Endothelial cell of umbilical vein (primary cell): ENCODE data around the gene DCLK2. TPM values are rescaled to one million over a fixed set of nuclear protein-coding genes. Genes with fewer than 3 reads are reported as not detected.
"Not testable (repeated sequence)": the region's sequence is repeated elsewhere in the genome, so short reads cannot be mapped to it uniquely, and the experiment has no call there.

ENCODE experiments used
- BruUV-seq: library from RNA; stranded (reverse); fragments of 400-500 nt; replicated peaks from 2 replicates; lab custom pipeline; 2021; lab: Mats Ljungman, UMichigan
- CTCF ChIA-PET: fragments of 300-600, 350-600 bp; sonication (Branson Sonifier 250); formaldehyde crosslinking; loops from one replicate; lab custom pipeline; 2021; ENCODE audit warnings: antibody characterized with exemption, inconsistent platforms; lab: Charles Lee
- POLR2A ChIA-PET: fragments of 300-600, 350-600 bp; sonication (Branson Sonifier 250); formaldehyde crosslinking; loops from one replicate; lab custom pipeline; 2021; ENCODE audit warnings: antibody characterized with exemption, inconsistent platforms; lab: Charles Lee
- DNase-seq: peaks from one replicate; pipeline ENCODE4 v3.0.0-alpha.2; 2011; ENCODE audit warnings: low read depth, low spot score
- FAIRE-seq: peaks from 2 replicates; lab custom pipeline; 2011; peaks lifted over from hg19 to GRCh38; lab: Jason Lieb, UNC
- H2AFZ ChIP-seq: 2 replicates; pipeline ENCODE4 v1.6.0; 2012; ENCODE audit warnings: low read depth, low read length, control low read depth, inconsistent platforms
- H3K27ac ChIP-seq: 2 replicates; pipeline ENCODE4 v1.5.1; 2011; ENCODE audit warnings: low read depth, mild to moderate bottlenecking, control low read depth, low read length, moderate library complexity; ENCODE audit not compliant: insufficient read depth
- H3K27me3 ChIP-seq, 2 experiments: 2 replicates each; pipeline versions ENCODE4 v1.6.0 to v1.6.1; 2011; ENCODE audit warnings: low read length in 2 of 2, mixed read lengths in 1 of 2; ENCODE audit not compliant: control insufficient read depth in 2 of 2, insufficient read depth in 2 of 2
- H3K36me3 ChIP-seq, 2 experiments: 2 replicates in 1 of 2; 3 replicates in 1 of 2; pipeline ENCODE4 v1.5.1; 2011; ENCODE audit warnings: low read length in 2 of 2, mild to moderate bottlenecking in 1 of 2, moderate library complexity in 1 of 2; ENCODE audit not compliant: control insufficient read depth in 2 of 2, insufficient read depth in 2 of 2; ENCODE audit errors: extremely low read depth in 1 of 2
- H3K4me1 ChIP-seq: 3 replicates; pipeline ENCODE4 v1.5.1; 2011; ENCODE audit warnings: mild to moderate bottlenecking, low read length; ENCODE audit not compliant: control insufficient read depth, insufficient read depth; ENCODE audit errors: extremely low read depth
- H3K4me2 ChIP-seq: 2 replicates; pipeline ENCODE4 v1.6.1; 2011; ENCODE audit warnings: low read length, control low read depth, mixed read lengths; ENCODE audit not compliant: insufficient read depth
- H3K4me3 ChIP-seq, 3 experiments: fragments of 200-600 bp in 1 of 3; sonication (generic), shearing (Covaris generic) in 1 of 3; replicated peaks in 1 of 3; 2 replicates each; pipeline ENCODE4 v1.5.1; 2011 to 2016; ENCODE audit warnings: control low read depth in 3 of 3, low read length in 3 of 3, mild to moderate bottlenecking in 2 of 3, inconsistent platforms in 1 of 3, low read depth in 1 of 3, moderate library complexity in 1 of 3; ENCODE audit not compliant: insufficient read depth in 1 of 3
- H3K79me2 ChIP-seq: 2 replicates; pipeline ENCODE4 v1.6.0; 2012; ENCODE audit warnings: low read length, inconsistent platforms; ENCODE audit not compliant: control insufficient read depth, insufficient read depth
- H3K9ac ChIP-seq: replicated peaks from 2 replicates; pipeline ENCODE3; 2011; ENCODE audit warnings: low read length, control low read depth; ENCODE audit not compliant: insufficient read depth; ENCODE audit errors: extremely low read depth
- H3K9me1 ChIP-seq: replicated peaks from 3 replicates; pipeline ENCODE4 v1.6.0; 2011; ENCODE audit warnings: mild to moderate bottlenecking, low read length; ENCODE audit not compliant: control insufficient read depth, insufficient read depth; ENCODE audit errors: extremely low read depth
- H3K9me3 ChIP-seq: replicated peaks from 2 replicates; pipeline ENCODE4 v1.5.1; 2012; ENCODE audit warnings: low read length, inconsistent platforms; ENCODE audit not compliant: control insufficient read depth, insufficient read depth
- H4K20me1 ChIP-seq: replicated peaks from 2 replicates; pipeline ENCODE3; 2011; ENCODE audit warnings: mild to moderate bottlenecking, low read length; ENCODE audit not compliant: control insufficient read depth, insufficient read depth; ENCODE audit errors: extremely low read depth
- EZH2 ChIP-seq: IDR thresholded peaks from 2 replicates; pipeline ENCODE4 v1.6.1; 2012; ENCODE audit warnings: borderline replicate concordance, low read depth, mild to moderate bottlenecking, moderate library complexity, low read length, inconsistent platforms; ENCODE audit not compliant: severe bottlenecking
- FOS ChIP-seq: IDR thresholded peaks from 2 replicates; pipeline ENCODE4 v1.6.1; 2011; ENCODE audit warnings: mild to moderate bottlenecking, low read length, moderate library complexity, borderline replicate concordance; ENCODE audit not compliant: insufficient read depth
- MAX ChIP-seq: IDR thresholded peaks from 2 replicates; pipeline ENCODE4 v1.6.1; 2011; ENCODE audit not compliant: insufficient read depth, insufficient read length
- MYC ChIP-seq: IDR thresholded peaks from one replicate; pipeline ENCODE4 v1.6.1; 2011; ENCODE audit warnings: mild to moderate bottlenecking, low read depth, low read length
- POLR2A ChIP-seq: IDR thresholded peaks from 2 replicates; pipeline ENCODE4 v1.6.1; 2012; ENCODE audit warnings: low read depth, mild to moderate bottlenecking, control low read depth, low read length
- POLR2AphosphoS5 ChIP-seq: IDR thresholded peaks from 2 replicates; pipeline ENCODE4 v1.6.1; 2012; ENCODE audit warnings: low read depth, mild to moderate bottlenecking, control low read depth, low read length, moderate library complexity; ENCODE audit not compliant: insufficient read depth
- dilution Hi-C: fragments of 300-500 bp; cut with MboI; formaldehyde crosslinking; loops from one replicate; pipeline ENCODE4 v1.15.0; 2019; ENCODE audit warnings: low sequenced_read_pairs; ENCODE audit not compliant: extremely low pct_ligation_motif_present
- intact Hi-C: fragments of 100-400 bp; cut with micrococcal nuclease; formaldehyde crosslinking; loops from one replicate; pipeline ENCODE4 v1.10.0; 2022
- polyA plus RNA-seq, 4 experiments: library from polyadenylated mRNA; depleted of rRNA in 3 of 4; stranded (reverse) in 3 of 4; unstranded in 1 of 4; fragments of >200 nt; gene quantifications; 2 replicates each; pipeline versions ENCODE4 v1.2.1 to v1.2.3, GENCODE V29; 2011 to 2012; ENCODE audit warnings: missing spikeins in 1 of 4
- total RNA-seq: library from RNA; stranded (reverse); gene quantifications from 2 replicates; pipeline ENCODE4 v1.2.3, GENCODE V29; 2021

DCLK2 gene
- total and polyA plus RNA-seq, 2 donors (not counting 3 experiments of a cell fraction or from before 2014, with no cell fraction given), result 1.7 to 4.7 TPM

GRCh38 chr4:150160473-150160872, 82.2 kb downstream of the DCLK2 start:
- Histone ChIP-seq H3K36me3 (no peaks in the 10 kb centered on the region), H3K9me1 (no peaks in the 10 kb centered on the region), H3K4me3 (no peak overlapping the region), H3K9ac (no peak overlapping the region), H3K4me1 (peaks cover 12% of the 10 kb centered on the region), H2AFZ (peak overlapping the region; percentile 61), H3K27me3 (no peaks in the 10 kb centered on the region), H3K9me3 (no peaks in the 10 kb centered on the region), H3K27ac (peak overlapping the region; percentile 3), H3K4me2 (peak overlapping the region; percentile 40), H4K20me1 (no peaks in the 10 kb centered on the region), H3K79me2 (no peaks in the 10 kb centered on the region)
- peak; percentile 95 for FAIRE-seq
- POLR2A ChIA-PET, result no interaction called here
- dilution Hi-C loops (no loop called here), intact Hi-C loops (loop anchor here (2.0 kb wide), 1 partner anchor 20 kb away; no protein-coding TSS in a partner anchor)
- BruUV-seq, result no TSS peak
- TF ChIP-seq POLR2AphosphoS5 (no peak), POLR2A (no peak), FOS (peak; percentile 21)
- peak; percentile 75 for DNase-seq
- CTCF ChIA-PET, result interaction anchor here (0.9 to 1.6 kb wide), 9 partner anchors 8 to 82 kb away, joined by 3 to 8 read pairs (median 4); no protein-coding TSS in a partner anchor

- H4K20me1 ChIP-seq, result no peaks in the 10 kb centered on the region
- H3K79me2 ChIP-seq, result no peaks in the 10 kb centered on the region
- POLR2A ChIA-PET, result no interaction called here
- no peak overlapping the region for H2AFZ ChIP-seq
- no peak overlapping the region for H3K4me3 ChIP-seq
- H3K9me1 ChIP-seq, result no peaks in the 10 kb centered on the region
- TF ChIP-seq MAX (no peak), MYC (no peak), FOS (no peak), EZH2 (no peak)
- H3K9me3 ChIP-seq, result no peaks in the 10 kb centered on the region
- peaks cover 12% of the 10 kb centered on the region for H3K4me1 ChIP-seq
- intact Hi-C loops (loop anchor here (2.0 kb wide), 1 partner anchor 20 kb away; no protein-coding TSS in a partner anchor), dilution Hi-C loops (no loop called here)
- H3K36me3 ChIP-seq, result no peaks in the 10 kb centered on the region
- no peak overlapping the region for H3K27ac ChIP-seq
- no peak overlapping the region for H3K4me2 ChIP-seq
- no peaks in the 10 kb centered on the region for H3K27me3 ChIP-seq
- FAIRE-seq (peak; percentile 37), DNase-seq (no peak)
- H3K9ac ChIP-seq, result no peak overlapping the region
- CTCF ChIA-PET, result interaction anchor here (1.3 to 1.6 kb wide), 3 partner anchors 7 to 81 kb away, joined by 3 to 8 read pairs (median 6); no protein-coding TSS in a partner anchor
- no TSS peak for BruUV-seq
These were observed 82.9 kb downstream of the DCLK2 start for GRCh38 chr4:150161109-150161508.

- H3K9me3 ChIP-seq, H3K27ac ChIP-seq, BruUV-seq, POLR2A ChIA-PET, intact Hi-C loops, H3K9ac ChIP-seq, H3K4me2 ChIP-seq, H4K20me1 ChIP-seq, DNase-seq, dilution Hi-C loops, H3K79me2 ChIP-seq, H3K4me3 ChIP-seq, CTCF ChIA-PET, H3K9me1 ChIP-seq, H2AFZ ChIP-seq, H3K36me3 ChIP-seq, H3K27me3 ChIP-seq, FAIRE-seq: not testable (repeated sequence)
- H3K4me1 ChIP-seq, result peaks cover 12% of the 10 kb centered on the region
These were observed 83.8 kb downstream of the DCLK2 start for GRCh38 chr4:150162020-150162419.
